ENCODE results near the gene COL8A1. TPM values are rescaled to one million over a fixed set of nuclear protein-coding genes. Genes with fewer than 3 reads are reported as not detected.

The COL8A1 gene
- total and polyA plus RNA-seq, 11 donors: 4.9 to 39.2 (median 21.1) TPM

DNA sequence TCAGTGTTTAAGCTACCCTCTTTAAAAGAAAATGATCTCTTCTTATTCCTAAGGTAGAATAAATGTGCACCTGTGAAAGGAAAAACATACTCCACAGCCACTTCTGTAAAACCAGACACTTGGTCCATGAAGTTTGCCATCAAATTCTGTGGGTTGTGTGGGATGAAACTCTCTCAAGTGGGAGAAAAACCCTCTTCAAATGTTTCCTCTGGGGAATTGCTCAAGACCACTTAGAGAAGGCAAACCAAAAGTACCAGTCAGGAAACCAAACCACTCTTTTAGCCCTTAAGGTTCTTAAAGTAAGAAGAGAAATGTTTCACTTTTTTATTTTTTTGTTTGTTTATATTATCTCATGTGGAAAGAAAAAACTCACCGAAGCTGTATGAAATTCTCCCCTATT, 1.2 kb downstream of the COL8A1 start:
- ATAC-seq (no peak), DNase-seq (no peak)
- H3K4me1 ChIP-seq: peaks cover 0 to 26% (median 5%) of the 10 kb centered on the region in 12 donors
- H3K4me3 ChIP-seq: peak overlapping the region in 10 of 12 donors; percentile 7 to 76 (median 62)
- intact Hi-C loops (cut with DNase I): loop anchor here in 5 of 10 donors (5.0 to 10.0 kb wide), 6 partner anchors 48 to 142 kb away; no protein-coding TSS in a partner anchor
- H3K36me3 ChIP-seq: no peaks in the 10 kb centered on the region
- TF ChIP-seq POLR2A (IDR thresholded peaks at IDR 0.05): no peak
- TF ChIP-seq, protein P1, sequence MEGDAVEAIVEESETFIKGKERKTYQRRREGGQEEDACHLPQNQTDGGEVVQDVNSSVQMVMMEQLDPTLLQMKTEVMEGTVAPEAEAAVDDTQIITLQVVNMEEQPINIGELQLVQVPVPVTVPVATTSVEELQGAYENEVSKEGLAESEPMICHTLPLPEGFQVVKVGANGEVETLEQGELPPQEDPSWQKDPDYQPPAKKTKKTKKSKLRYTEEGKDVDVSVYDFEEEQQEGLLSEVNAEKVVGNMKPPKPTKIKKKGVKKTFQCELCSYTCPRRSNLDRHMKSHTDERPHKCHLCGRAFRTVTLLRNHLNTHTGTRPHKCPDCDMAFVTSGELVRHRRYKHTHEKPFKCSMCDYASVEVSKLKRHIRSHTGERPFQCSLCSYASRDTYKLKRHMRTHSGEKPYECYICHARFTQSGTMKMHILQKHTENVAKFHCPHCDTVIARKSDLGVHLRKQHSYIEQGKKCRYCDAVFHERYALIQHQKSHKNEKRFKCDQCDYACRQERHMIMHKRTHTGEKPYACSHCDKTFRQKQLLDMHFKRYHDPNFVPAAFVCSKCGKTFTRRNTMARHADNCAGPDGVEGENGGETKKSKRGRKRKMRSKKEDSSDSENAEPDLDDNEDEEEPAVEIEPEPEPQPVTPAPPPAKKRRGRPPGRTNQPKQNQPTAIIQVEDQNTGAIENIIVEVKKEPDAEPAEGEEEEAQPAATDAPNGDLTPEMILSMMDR (IDR thresholded peaks at IDR 0.05): no peak
- peak overlapping the region in 8 of 12 donors; percentile 67 to 91 (median 88) for H3K27ac ChIP-seq
- no peaks in the 10 kb centered on the region for H3K9me3 ChIP-seq
- 51 to 73% (median 65%) methylated on average over 1 of the region's 1 CpG for WGBS, 4 donors
- H3K27me3 ChIP-seq: peaks cover 0 to 32% (median 13%) of the 10 kb centered on the region in 9 donors

DNA sequence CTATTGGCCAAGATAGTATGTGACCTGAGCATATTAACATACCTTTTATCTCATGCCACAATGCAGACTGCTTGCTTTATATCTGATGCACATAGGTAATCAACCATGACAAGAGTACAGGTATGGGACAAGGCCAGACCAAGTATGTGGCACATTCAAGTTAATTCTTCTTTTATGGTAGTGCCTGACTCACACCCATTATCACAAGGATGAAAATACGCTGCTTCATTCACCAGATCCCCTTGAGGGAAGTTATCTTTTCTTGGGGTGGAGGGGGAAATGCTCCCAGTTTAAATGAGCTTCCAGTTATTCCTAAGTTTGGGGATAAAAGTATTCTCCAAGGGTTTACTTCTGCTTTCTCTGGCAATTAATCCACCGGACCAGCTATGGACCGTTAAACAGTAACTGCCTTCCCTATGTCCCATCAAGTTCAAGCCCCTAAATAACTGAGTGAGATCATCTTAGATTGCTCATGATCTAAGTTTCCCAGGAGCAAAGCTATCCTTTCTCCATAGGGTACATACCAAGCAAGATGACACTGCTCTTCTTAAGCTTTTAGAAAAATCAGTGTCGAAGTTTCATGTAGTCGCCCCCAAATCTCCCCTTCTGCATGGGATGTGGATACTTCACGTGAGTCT, 1.9 kb downstream of the COL8A1 start:
- peak overlapping the region in 8 of 12 donors; percentile 15 to 91 (median 88) for H3K27ac ChIP-seq
- peaks cover 0 to 31% (median 10%) of the 10 kb centered on the region in 9 donors for H3K27me3 ChIP-seq
- no peak for TF ChIP-seq POLR2A (IDR thresholded peaks at IDR 0.05)
- TF ChIP-seq, protein P1 (IDR thresholded peaks at IDR 0.05): no peak
- H3K4me1 ChIP-seq: peaks cover 0 to 26% (median 5%) of the 10 kb centered on the region in 12 donors
- ATAC-seq (no peak), DNase-seq (no peak)
- H3K4me3 ChIP-seq: peak overlapping the region in 11 of 12 donors; percentile 9 to 76 (median 59)
- 74 to 81% (median 79%) methylated on average over 6 of the region's 6 CpGs for WGBS, 4 donors
- no peaks in the 10 kb centered on the region for H3K36me3 ChIP-seq
- H3K9me3 ChIP-seq: no peaks in the 10 kb centered on the region
- intact Hi-C loops (cut with DNase I): loop anchor here in 4 of 10 donors (10.0 kb wide), 2 partner anchors 104 to 114 kb away; no protein-coding TSS in a partner anchor

DNA sequence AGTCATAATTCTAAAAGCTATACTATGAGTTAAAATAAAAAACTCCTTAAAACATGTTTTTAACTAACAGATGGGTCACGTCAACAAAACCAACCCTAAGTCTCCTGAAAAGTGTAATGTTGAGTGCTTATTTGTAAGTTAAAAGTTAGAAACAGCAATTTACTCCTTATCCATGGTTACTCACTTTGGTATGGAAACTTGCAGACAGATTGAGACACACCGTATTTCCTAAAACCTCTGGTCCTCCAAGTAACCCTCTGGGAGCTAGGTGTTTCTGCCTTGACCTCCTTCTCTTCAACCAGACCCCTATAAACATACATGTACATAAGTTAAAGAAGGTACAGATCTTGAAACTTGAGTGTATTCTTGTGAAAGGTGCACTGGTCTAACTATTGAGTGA, 3.1 kb downstream of the COL8A1 start:
- Histone ChIP-seq H3K27ac (peak overlapping the region in 7 of 12 donors; percentile 15 to 91 (median 89)), H3K4me3 (peak overlapping the region in 7 of 12 donors; percentile 1 to 76 (median 64)), H3K27me3 (peaks cover 0 to 20% (median 0%) of the 10 kb centered on the region in 9 donors), H3K9me3 (no peaks in the 10 kb centered on the region), H3K36me3 (no peaks in the 10 kb centered on the region), H3K4me1 (peaks cover 0 to 31% (median 5%) of the 10 kb centered on the region in 12 donors)
- no peak for DNase-seq
- 60 to 72% (median 63%) methylated on average over 2 of the region's 2 CpGs for WGBS, 4 donors
- no peak for ATAC-seq
- intact Hi-C loops (cut with DNase I): loop anchor here in 4 of 10 donors (10.0 kb wide), 2 partner anchors 103 to 113 kb away; no protein-coding TSS in a partner anchor
- TF ChIP-seq, protein P1 (IDR thresholded peaks at IDR 0.05): no peak
- no peak for TF ChIP-seq POLR2A (IDR thresholded peaks at IDR 0.05)

DNA sequence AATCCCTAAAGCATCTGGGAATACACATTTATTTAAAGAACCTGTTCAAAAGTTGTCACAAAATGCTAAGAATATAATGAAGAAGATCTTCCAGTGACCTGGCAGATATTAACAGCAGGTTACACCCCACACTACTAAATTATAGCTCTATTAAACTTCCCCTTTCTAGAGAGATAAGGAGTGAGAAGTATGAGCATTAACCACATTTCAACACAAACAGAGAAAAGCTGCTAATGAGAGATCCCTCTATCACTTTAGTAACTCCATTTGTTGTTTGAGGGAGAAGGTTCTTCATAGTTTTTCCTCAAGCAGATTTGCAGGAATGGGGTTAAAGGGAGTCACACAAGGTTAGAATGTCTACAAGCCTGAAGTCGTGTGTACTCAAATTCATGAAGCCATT, 3.6 kb downstream of the COL8A1 start:
- H3K9me3 ChIP-seq: no peaks in the 10 kb centered on the region
- ATAC-seq (no peak), DNase-seq (no peak)
- no peaks in the 10 kb centered on the region for H3K36me3 ChIP-seq
- TF ChIP-seq, protein P1 (IDR thresholded peaks at IDR 0.05): no peak
- no peak for TF ChIP-seq POLR2A (IDR thresholded peaks at IDR 0.05)
- H3K4me1 ChIP-seq: peaks cover 0 to 27% (median 3%) of the 10 kb centered on the region in 12 donors
- peak overlapping the region in 5 of 12 donors; percentile 8 to 76 (median 65) for H3K4me3 ChIP-seq
- WGBS, 4 donors: 29 to 55% (median 50%) methylated on average over 1 of the region's 1 CpG
- peak overlapping the region in 6 of 12 donors; percentile 47 to 91 (median 90) for H3K27ac ChIP-seq
- intact Hi-C loops (cut with DNase I): loop anchor here in 4 of 10 donors (10.0 kb wide), 2 partner anchors 103 to 113 kb away; no protein-coding TSS in a partner anchor
- peaks cover 0 to 15% (median 0%) of the 10 kb centered on the region in 9 donors for H3K27me3 ChIP-seq
